HG03571 (cell line): Measurements from ENCODE around the gene SOX18.
"Not testable (repeated sequence)": the region's sequence is repeated elsewhere in the genome, so short reads cannot be mapped to it uniquely, and the experiment has no call there.

ENCODE experiments used
- ATAC-seq: cut with Tn5 transposase; IDR thresholded peaks from one replicate; pipeline ENCODE4 v1.9.1; 2021; ENCODE audit not compliant: unreplicated experiment

Gene SOX18

GRCh38 chr20:64025101-64025825 is 24.2 kb downstream of the SOX18 start:
- no peak for ATAC-seq

- no peak for ATAC-seq
Measured at GRCh38 chr20:64024141-64024990, 25.1 kb downstream of the SOX18 start.

GRCh38 chr20:64023361-64024140 is 25.9 kb downstream of the SOX18 start:
- no peak for ATAC-seq

GRCh38 chr20:64022671-64023360 is 26.6 kb downstream of the SOX18 start:
- ATAC-seq, result no peak

- no peak for ATAC-seq
Measured at GRCh38 chr20:64021124-64021975, 28.1 kb downstream of the SOX18 start.

GRCh38 chr20:64015635-64016034 is 33.8 kb downstream of the SOX18 start:
- no peak for ATAC-seq

GRCh38 chr20:64012385-64013154 is 36.9 kb downstream of the SOX18 start:
- not testable (repeated sequence) for ATAC-seq

- no peak for ATAC-seq
Measured at GRCh38 chr20:64011366-64011779, 38.1 kb downstream of the SOX18 start.

GRCh38 chr20:64010711-64011237 is 38.7 kb downstream of the SOX18 start:
- no peak for ATAC-seq

- no peak for ATAC-seq
Measured at GRCh38 chr20:64009811-64010387, 39.5 kb downstream of the SOX18 start.

GRCh38 chr20:64006902-64007301 is 42.5 kb downstream of the SOX18 start:
- no peak for ATAC-seq

- ATAC-seq, result no peak
Measured at GRCh38 chr20:64006490-64006889, 42.9 kb downstream of the SOX18 start.

- no peak for ATAC-seq
Measured at GRCh38 chr20:64005394-64005793, 44.0 kb downstream of the SOX18 start.

GRCh38 chr20:64003960-64004725 is 45.3 kb downstream of the SOX18 start:
- ATAC-seq, result no peak

GRCh38 chr20:64001607-64002011 is 47.8 kb downstream of the SOX18 start:
- no peak for ATAC-seq

- ATAC-seq, result no peak
Measured at GRCh38 chr20:64000906-64001305, 48.5 kb downstream of the SOX18 start.
